BJ (cell line): ENCODE data around the gene CRTAC1. TPM values are rescaled to one million over a fixed set of nuclear protein-coding genes. Genes with fewer than 3 reads are reported as not detected.

Source experiments
- CTCF ChIA-PET: fragments of 350-600 bp; formaldehyde crosslinking; extraction: SDS; loops from one replicate; lab custom pipeline; 2021; ENCODE audit warnings: antibody characterized with exemption, inconsistent platforms; lab: Yijun Ruan, JAX
- POLR2A ChIA-PET: fragments of 300-600 bp; sonication (Branson Sonifier 250); formaldehyde crosslinking; extraction: SDS; loops from one replicate; lab custom pipeline; 2021; ENCODE audit warnings: antibody characterized with exemption; lab: Charles Lee
- DNase-seq: peaks from one replicate; pipeline ENCODE4 v3.0.0-alpha.2; 2011; ENCODE audit warnings: low read depth
- H3K27me3 ChIP-seq: 2 replicates; pipeline ENCODE4 v1.6.0; 2011; ENCODE audit warnings: low read length; ENCODE audit not compliant: control insufficient read depth, insufficient read depth
- H3K36me3 ChIP-seq: 2 replicates; pipeline ENCODE4 v1.5.1; 2011; ENCODE audit warnings: low read length; ENCODE audit not compliant: control insufficient read depth, insufficient read depth
- H3K4me3 ChIP-seq: 2 replicates; pipeline ENCODE4 v1.5.1; 2011; ENCODE audit warnings: low read depth, mild to moderate bottlenecking, control low read depth, low read length
- polyA plus RNA-seq: library from polyadenylated mRNA; depleted of rRNA; stranded (reverse); fragments of >200 nt; gene quantifications from 2 replicates; pipeline ENCODE4 v1.2.3, GENCODE V29; 2011
- TF ChIP-seq, protein P1 (sequence below): IDR thresholded peaks from 2 replicates; pipeline ENCODE4 v1.5.1; 2011; ENCODE audit warnings: low read depth, mild to moderate bottlenecking, control low read depth, inconsistent platforms, low read length, moderate library complexity; ENCODE audit not compliant: insufficient read depth

The CRTAC1 gene
- polyA plus RNA-seq, 1 experiment, result not detected

- TF ChIP-seq, protein P1, sequence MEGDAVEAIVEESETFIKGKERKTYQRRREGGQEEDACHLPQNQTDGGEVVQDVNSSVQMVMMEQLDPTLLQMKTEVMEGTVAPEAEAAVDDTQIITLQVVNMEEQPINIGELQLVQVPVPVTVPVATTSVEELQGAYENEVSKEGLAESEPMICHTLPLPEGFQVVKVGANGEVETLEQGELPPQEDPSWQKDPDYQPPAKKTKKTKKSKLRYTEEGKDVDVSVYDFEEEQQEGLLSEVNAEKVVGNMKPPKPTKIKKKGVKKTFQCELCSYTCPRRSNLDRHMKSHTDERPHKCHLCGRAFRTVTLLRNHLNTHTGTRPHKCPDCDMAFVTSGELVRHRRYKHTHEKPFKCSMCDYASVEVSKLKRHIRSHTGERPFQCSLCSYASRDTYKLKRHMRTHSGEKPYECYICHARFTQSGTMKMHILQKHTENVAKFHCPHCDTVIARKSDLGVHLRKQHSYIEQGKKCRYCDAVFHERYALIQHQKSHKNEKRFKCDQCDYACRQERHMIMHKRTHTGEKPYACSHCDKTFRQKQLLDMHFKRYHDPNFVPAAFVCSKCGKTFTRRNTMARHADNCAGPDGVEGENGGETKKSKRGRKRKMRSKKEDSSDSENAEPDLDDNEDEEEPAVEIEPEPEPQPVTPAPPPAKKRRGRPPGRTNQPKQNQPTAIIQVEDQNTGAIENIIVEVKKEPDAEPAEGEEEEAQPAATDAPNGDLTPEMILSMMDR, result no peak
- Histone ChIP-seq H3K36me3 (no peaks in the 10 kb centered on the region), H3K4me3 (no peak overlapping the region), H3K27me3 (peaks cover 1% of the 10 kb centered on the region)
- DNase-seq, result no peak
- ChIA-PET POLR2A (no interaction called here), CTCF (interaction anchor here (1.0 to 2.1 kb wide), 2 partner anchors 10 to 88 kb away, joined by 3 to 7 read pairs; no protein-coding TSS in a partner anchor)
Measured at GRCh38 chr10:97880109-97880508, 150.3 kb downstream of the CRTAC1 start.

DNA sequence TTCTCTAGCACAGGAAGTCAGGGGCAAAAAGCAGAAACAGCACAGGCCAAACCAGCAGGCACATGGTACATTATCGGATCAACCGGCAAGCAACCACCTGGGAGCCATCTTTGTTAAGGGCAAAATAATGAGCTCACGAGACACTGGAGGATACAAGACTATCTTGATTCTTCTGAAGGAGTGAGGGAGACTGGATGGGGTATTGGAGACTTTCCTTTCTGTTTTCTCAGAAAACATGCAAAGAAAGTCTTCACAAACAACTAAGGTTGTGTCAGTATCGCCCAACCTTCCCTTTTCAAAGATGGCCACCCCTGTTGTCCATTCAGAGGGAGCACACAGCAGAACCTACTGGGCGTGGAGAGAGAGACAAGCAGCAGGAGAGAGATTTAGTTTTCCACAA, 151.2 kb downstream of the CRTAC1 start:
- CTCF ChIA-PET, result interaction anchor here (1.0 to 2.1 kb wide), 2 partner anchors 10 to 87 kb away, joined by 3 to 7 read pairs; no protein-coding TSS in a partner anchor
- POLR2A ChIA-PET, result no interaction called here
- H3K27me3 ChIP-seq, result peaks cover 4% of the 10 kb centered on the region
- TF ChIP-seq, protein P1, result no peak
- no peak overlapping the region for H3K4me3 ChIP-seq
- H3K36me3 ChIP-seq, result no peaks in the 10 kb centered on the region
- no peak for DNase-seq

DNA sequence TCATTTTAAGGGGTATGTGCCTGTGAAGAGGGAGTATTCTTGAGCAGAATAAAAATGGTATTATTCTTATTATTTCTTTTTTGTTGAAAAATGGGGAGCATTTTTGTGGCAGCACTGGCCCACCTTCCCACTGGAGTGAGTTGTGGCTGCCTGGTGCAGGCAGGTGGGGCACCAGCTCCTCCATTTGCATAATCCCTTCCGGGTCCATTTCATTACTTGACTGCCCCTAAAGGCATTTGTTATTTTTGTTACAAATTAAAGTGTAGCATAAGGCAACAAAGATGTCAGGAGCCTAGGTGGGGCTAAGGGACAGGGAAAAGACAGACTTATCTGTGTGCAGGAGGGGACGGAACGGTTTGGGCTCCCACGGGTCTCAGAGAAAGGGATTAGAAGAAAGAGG, 154.0 kb downstream of the CRTAC1 start:
- no peak for DNase-seq
- CTCF ChIA-PET, result interaction anchor here (1.0 to 5.5 kb wide), 3 partner anchors 85 to 169 kb away, joined by 3 to 44 read pairs (median 3); no protein-coding TSS in a partner anchor
- TF ChIP-seq, protein P1, result no peak
- Histone ChIP-seq H3K4me3 (no peak overlapping the region), H3K36me3 (no peaks in the 10 kb centered on the region), H3K27me3 (peaks cover 24% of the 10 kb centered on the region)
- POLR2A ChIA-PET, result interaction anchor here (0.6 kb wide), 1 partner anchor 160 kb away, joined by 9 read pairs; no protein-coding TSS in a partner anchor

DNA sequence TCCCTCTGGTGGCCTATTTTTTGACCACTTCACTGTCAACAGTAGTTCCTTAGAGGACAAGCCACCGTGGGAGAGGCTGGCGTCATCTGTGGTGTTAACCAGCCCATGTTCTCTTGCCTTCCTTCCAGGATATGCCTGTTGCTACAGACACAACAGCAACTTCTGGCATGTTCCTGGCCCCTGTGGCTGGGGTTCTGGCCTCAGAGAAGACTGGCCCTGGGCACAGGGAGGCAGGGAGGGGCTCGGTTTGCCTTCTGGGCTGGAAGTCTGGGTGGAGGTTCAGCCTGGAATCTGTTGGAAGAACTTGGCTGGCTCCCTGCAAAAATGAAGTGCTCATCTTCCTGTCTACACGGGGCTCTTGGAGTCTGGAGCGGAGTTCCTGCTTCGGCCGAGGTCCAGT, 155.0 kb downstream of the CRTAC1 start:
- peaks cover 28% of the 10 kb centered on the region for H3K27me3 ChIP-seq
- ChIA-PET CTCF (interaction anchor here (1.7 to 5.5 kb wide), 2 partner anchors 84 to 116 kb away, joined by 3 to 44 read pairs; no protein-coding TSS in a partner anchor), POLR2A (no interaction called here)

DNA sequence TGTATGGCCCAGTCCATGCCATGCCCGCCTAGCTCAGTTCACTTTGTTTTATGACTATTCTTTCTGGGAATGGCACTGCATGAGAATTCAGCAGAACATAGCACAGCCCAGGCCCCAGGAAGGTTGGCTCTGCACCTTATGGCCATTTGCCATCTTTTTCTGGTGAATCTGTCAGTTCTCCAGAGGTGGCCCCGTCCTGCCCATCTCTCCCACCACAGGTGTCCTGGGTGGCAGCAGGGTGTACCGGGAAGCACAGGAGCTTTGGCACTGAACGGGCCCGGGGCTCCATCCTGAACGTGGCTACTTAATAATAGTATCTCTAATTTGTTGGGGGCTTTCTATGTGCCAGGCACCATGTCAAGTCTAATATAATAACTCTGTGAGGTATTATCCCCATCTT, 156.1 kb downstream of the CRTAC1 start:
- CTCF ChIA-PET, result interaction anchor here (5.5 kb wide), 1 partner anchor 82 kb away, joined by 44 read pairs; no protein-coding TSS in a partner anchor
- POLR2A ChIA-PET, result no interaction called here
- TF ChIP-seq, protein P1, result no peak
- DNase-seq, result no peak
- H3K27me3 ChIP-seq, result peaks cover 28% of the 10 kb centered on the region
- H3K4me3 ChIP-seq, result no peak overlapping the region
- no peaks in the 10 kb centered on the region for H3K36me3 ChIP-seq

More for the DNA sequence above, 155.0 kb downstream of the CRTAC1 start:
- H3K36me3 ChIP-seq, result no peaks in the 10 kb centered on the region
- DNase-seq, result no peak
- TF ChIP-seq, protein P1, result no peak
- H3K4me3 ChIP-seq, result no peak overlapping the region
